Glomerular endothelial cell (primary cell): ENCODE measurements around the gene ICOS. TPM values are rescaled to one million over a fixed set of nuclear protein-coding genes. Genes with fewer than 3 reads are reported as not detected.
"Not testable (repeated sequence)": the region's sequence is repeated elsewhere in the genome, so short reads cannot be mapped to it uniquely, and the experiment has no call there.

Experiments
- DNase-seq: peaks from one replicate; pipeline ENCODE4 v3.0.0-alpha.2; 2011; ENCODE audit warnings: low read depth, low spot score; ENCODE audit errors: extremely low read depth
- total RNA-seq: library from RNA; depleted of rRNA; stranded (reverse); fragments of >200 nt; gene quantifications from 2 replicates; pipeline ENCODE4 v1.2.3, GENCODE V29; 2015

Gene ICOS
- total RNA-seq, 1 donor from 2014 or later, result not detected

- DNase-seq, result no peak
Observed at GRCh38 chr2:203916756-203917155, 19.8 kb upstream of the ICOS start.

DNA sequence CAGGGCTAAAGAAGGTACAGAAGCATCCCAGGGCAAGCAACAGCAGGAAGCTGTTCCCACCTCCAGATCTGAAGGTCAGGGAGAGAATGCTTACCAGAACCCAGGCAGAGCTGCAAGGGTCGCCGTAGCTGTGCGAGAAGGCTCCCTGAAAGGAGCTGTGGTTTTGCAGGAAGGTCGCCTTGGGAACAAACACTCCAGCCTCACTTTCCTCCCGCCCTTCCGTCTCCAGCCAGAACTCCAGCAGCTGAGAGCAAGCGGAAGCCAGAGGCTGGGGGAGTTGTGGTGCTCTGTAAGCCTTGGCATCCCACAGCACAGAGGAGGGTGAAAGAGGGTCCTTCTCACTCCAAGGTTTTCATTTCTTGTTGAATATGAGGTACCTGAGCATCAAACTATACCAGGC, 18.3 kb upstream of the ICOS start:
- no peak for DNase-seq

DNA sequence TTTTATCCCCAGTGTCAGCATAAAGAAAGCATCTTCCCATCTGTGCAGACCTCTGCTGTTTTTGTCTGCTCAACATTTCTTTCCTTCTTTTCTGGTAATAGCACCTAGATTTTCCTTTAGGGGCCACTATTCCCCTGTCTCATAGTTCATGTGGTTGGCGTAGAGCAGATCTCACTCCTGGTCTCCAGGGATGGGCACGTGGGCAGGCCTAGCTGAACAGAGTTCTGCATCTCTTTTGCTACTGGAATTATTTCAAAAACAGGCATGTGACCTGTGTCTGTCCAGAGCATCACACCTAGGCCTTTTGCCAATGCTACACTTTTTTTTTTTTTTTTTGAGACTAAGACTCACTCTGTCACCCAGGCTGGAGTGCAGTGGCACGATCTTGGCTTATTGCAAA, 17.7 kb upstream of the ICOS start:
- DNase-seq, result no peak

DNA sequence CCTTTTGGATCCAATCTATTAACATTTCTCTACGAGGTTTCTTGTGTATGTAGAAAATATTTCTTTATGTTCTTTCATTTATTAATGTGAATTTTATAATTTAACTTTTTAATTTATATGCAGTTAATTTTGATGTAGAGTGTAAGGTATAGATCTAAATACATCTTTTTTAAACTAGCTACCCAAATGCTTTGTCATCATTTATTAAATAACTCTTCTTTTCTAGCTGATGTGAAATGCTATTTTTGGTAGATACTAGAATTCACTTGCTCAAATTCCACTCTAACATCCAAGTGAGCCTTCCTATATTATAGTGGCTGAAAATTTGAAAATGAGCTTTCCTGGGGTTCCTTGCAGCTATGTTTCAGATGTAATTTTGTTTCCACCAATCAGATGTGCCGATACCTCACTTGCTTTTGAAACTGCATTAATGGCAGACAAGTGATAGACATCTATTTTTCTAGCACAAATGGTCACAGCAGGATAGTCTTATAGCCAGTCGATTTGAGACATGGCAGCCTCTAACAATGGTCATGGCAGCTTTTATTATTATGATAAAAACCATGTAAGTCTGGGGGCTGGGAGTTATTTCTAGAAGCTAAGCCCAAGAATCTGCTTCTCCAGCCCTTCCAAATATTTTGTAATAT, 10.9 kb upstream of the ICOS start:
- DNase-seq, result no peak

DNA sequence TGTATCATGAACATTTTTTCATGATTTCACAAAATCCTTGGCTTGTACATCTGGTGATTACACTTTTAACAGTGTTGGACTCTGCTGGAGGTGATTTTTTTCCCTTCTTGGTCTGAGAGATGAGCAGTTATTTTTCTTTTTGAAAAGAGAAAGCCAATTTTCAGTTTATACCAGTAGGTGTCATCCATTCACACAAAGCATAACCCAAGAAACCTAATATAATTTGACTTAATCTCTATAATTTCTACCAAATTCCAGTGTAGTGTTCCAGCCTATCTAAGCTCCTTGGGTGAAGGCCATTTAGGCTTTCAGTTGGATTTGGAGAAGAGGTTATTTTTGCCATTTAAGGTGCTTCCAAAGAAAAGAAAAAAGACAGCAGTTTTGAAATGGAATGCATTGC, 7.7 kb upstream of the ICOS start:
- DNase-seq, result no peak

- not testable (repeated sequence) for DNase-seq
Observed at GRCh38 chr2:203931262-203931661, 5.3 kb upstream of the ICOS start.

DNA sequence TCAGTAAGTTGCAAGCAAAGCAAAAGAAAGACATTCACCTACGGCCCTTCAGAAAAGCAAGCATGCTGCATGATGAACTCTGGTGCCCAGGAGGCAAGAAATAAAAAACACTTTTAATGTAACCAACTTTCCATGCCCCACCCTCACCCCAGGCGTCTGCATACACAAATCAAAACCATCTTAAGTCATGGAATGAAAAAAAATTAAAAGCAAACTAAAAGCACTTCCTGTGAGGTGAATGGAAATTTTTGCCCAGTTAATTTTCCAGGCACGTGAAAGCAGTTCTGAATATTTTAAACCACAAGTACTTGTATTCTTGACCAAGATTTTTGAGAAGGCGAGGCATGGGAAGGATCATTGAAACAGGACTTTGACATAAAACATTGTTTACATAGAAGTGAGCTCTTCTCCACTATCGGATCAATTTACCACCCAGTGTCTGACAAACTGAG, 2.5 kb upstream of the ICOS start:
- no peak for DNase-seq

GRCh38 chr2:203934711-203935438, 1.7 kb upstream of the ICOS start:
- DNase-seq, result no peak

- no peak for DNase-seq
Observed at GRCh38 chr2:203935568-203935967, 995 bp upstream of the ICOS start.

DNA sequence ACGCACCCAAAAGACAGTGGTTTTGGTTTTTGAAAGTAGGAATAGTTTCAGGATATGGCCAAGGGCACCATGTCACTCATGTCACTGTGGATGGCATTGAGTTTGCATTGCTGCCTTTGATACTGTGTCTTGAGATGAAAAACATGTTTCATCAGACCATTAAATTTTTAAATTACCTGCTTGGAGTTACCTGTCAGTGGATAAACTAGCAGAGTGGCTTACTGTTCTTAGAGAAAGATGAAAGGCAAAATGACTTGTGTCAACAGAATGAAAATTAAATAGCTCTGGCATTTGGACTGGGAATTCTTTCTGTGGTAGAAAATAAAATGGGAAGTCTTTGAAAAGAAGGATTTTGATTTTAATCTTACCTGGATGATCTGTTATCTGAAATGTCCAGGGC, 386 bp downstream of the ICOS start:
- no peak for DNase-seq

DNA sequence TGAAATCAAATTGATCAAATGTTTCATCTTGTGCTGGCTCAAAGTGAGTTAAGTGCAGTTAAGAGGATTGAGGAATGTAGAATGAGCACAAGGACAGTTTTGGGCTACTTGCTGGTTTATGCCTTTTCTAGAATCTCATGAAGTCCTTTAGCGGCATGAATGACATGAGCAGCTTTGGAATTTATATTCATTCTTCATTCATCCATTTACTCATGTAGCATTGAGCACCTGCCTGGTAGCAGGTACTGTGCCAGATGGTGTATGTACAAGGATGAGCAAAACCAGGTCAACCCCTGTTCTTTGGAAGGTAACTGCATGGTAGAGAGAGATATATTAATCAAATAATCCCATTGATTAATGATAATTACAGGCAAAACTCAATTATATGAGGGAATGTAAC, 1.2 kb downstream of the ICOS start:
- DNase-seq, result no peak

DNA sequence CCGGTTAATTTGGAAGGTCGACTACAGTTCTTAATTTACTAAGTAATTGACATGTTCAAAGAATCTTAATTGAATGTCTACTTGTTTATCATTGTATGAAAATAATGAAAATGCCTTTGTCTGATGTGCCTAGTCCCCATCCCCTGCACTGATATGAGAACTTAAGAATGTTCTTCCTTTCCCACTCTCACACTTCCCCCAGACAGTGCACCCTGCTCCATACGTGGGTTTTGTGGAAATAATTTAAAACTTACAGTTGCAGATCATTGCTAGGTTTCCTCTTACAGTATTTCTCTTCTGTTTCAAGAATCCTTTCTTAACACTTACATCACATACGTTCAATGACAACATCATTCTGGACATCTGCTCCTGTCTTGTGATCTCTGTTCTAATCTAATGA, 3.5 kb downstream of the ICOS start:
- no peak for DNase-seq

DNA sequence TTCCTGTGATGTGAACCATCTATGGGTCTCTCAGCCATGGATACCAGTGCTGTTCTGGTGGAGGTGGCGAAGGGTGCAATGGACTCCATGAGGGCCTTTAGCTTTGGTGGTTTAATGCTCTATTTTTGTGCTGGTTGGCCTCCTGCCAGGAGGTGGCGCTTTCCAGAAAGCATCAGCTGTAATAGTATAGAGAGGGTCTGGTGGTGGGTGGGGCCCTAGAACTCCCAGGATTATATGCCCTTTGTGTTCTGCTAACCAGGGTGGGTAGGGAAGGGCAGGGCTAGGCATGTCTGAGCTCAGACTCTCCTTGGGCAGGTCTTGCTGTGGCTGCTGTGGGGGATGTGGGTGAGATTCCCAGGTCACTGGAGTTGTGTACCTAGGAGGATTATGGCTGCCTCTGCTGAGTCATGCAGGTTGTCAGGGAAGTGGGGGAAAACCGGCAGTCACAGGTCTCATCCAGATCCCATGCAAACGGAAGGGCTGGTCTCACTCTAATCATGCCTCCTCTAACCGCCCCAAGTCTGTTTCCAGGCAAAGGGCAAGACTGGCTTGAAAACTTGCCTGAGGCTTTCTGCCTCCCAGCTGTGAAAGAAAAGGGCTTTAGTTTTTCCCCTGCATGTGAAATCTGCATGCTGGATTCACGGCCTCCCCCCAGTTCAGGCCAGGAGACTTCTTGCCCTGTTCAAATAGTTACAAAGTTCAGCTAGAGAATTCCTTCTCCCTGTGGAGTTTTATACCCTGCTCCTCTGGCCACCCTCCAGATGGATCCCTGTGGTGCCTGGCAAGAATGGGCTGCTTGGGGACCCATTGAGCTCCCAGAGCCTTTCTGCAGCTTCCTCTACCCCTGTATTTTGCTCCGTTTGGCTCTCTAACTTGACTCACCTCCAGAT, 7.2 kb downstream of the ICOS start:
- not testable (repeated sequence) for DNase-seq

DNA sequence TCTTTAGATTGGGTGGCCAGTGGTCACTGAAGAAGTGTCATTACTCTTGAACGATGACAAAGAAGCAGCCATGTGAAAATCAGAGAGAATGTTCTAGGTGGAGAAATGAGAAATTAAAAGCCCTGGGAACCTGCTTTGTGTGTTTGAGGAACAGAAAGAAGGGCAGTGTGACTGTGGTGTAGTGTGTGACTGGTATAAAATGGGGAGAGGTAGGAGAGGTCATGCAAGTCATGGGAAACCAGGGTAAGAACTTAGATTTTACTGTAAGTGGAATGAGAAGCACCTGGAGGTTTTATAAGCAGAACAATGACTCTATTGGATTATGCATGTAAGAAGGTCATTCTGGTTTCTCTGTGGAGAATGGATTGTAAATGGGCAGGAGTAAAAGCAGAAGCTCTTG, 12.2 kb downstream of the ICOS start:
- DNase-seq, result no peak

GRCh38 chr2:203949228-203949627, 12.7 kb downstream of the ICOS start:
- no peak for DNase-seq

- no peak for DNase-seq
Observed at GRCh38 chr2:203951366-203951902, 14.9 kb downstream of the ICOS start.

GRCh38 chr2:203959265-203959664, 22.7 kb downstream of the ICOS start:
- DNase-seq, result no peak

- DNase-seq, result no peak
Observed at GRCh38 chr2:203959672-203960071, 23.1 kb downstream of the ICOS start.

GRCh38 chr2:203960811-203961210, 24.2 kb downstream of the ICOS start:
- no peak for DNase-seq

GRCh38 chr2:203965190-203965589, 28.6 kb downstream of the ICOS start:
- not testable (repeated sequence) for DNase-seq

- DNase-seq, result no peak
Observed at GRCh38 chr2:203971251-203971650, 34.7 kb downstream of the ICOS start.
